Breast epithelium (tissue), 4 donors: Measurements from ENCODE around the gene ACTRT2. TPM values are rescaled to one million over a fixed set of nuclear protein-coding genes. Genes with fewer than 3 reads are reported as not detected.

Source experiments
- DNase-seq, 2 donors: peaks; one replicate each; pipeline ENCODE4 v3.0.0-alpha.2; 2019; ENCODE audit warnings: low spot score in 2 of 2
- H3K27ac ChIP-seq, 2 donors: fragments of 200-600 bp; sonication (generic) in 1 of 2; one replicate each; pipeline ENCODE4 v1.5.1; 2016 to 2019; ENCODE audit warnings: mild to moderate bottlenecking in 1 of 2
- H3K27me3 ChIP-seq, 2 donors: fragments of 200-600 bp; sonication (generic) in 1 of 2; one replicate each; pipeline versions ENCODE4 v1.5.1 to v1.6.0; 2017 to 2019; ENCODE audit warnings: control low read depth in 1 of 2, mild to moderate bottlenecking in 1 of 2
- H3K36me3 ChIP-seq: fragments of 200-600 bp; one replicate; pipeline ENCODE4 v1.5.1; 2019
- H3K4me1 ChIP-seq, 2 donors: fragments of 200-600 bp; sonication (generic); one replicate each; pipeline ENCODE4 v1.5.1; 2016 to 2019; ENCODE audit warnings: control low read depth in 1 of 2
- H3K4me3 ChIP-seq, 3 donors: fragments of 200-600 bp; sonication (generic); 1 replicate in 2 of 3; 2 replicates in 1 of 3; pipeline ENCODE4 v1.5.1; 2016 to 2019; ENCODE audit warnings: mild to moderate bottlenecking in 3 of 3, moderate library complexity in 2 of 3
- H3K9me3 ChIP-seq, 2 donors: fragments of 200-600 bp; sonication (generic) in 1 of 2; one replicate each; pipeline ENCODE4 v1.5.1; 2016 to 2019; ENCODE audit warnings: control low read depth in 1 of 2
- CTCF ChIP-seq, 3 donors: fragments of 450-650 bp; IDR thresholded peaks; one replicate each; pipeline ENCODE4 v1.5.1; 2016 to 2017; ENCODE audit warnings: antibody characterized with exemption in 3 of 3, mild to moderate bottlenecking in 3 of 3, moderate library complexity in 3 of 3
- POLR2A ChIP-seq: fragments of 450-650 bp; IDR thresholded peaks from one replicate; pipeline ENCODE4 v1.6.1; 2016; ENCODE audit warnings: antibody characterized with exemption, mild to moderate bottlenecking, moderate library complexity
- POLR2AphosphoS5 ChIP-seq, 3 donors: sonication (generic); formaldehyde crosslinking; IDR thresholded peaks; one replicate each; pipeline ENCODE4 v1.6.1; 2017; ENCODE audit warnings: antibody characterized with exemption in 3 of 3
- intact Hi-C: fragments of 100-400 bp; cut with DNase I; formaldehyde crosslinking; loops from one replicate; pipeline ENCODE4 v1.15.1; 2023; ENCODE audit warnings: low total_unique reads
- total RNA-seq, 3 donors: library from RNA; depleted of rRNA; stranded (reverse); fragments of >200 nt; gene quantifications; one replicate each; pipeline ENCODE4 v1.1.0, GENCODE V29; 2016

ACTRT2 gene
- total RNA-seq, 3 donors from 2014 or later = not detected

- Histone ChIP-seq H3K27ac (no peak overlapping the region), H3K27me3 (peaks cover 0 to 62% of the 10 kb centered on the region in 2 donors), H3K4me3 (no peak overlapping the region), H3K9me3 (no peaks in the 10 kb centered on the region), H3K36me3 (no peaks in the 10 kb centered on the region), H3K4me1 (no peaks in the 10 kb centered on the region)
- DNase-seq = peak in 1 of 2 donors; percentile 37
- intact Hi-C loops = no loop called here
- TF ChIP-seq POLR2A (no peak), POLR2AphosphoS5 (IDR thresholded peaks at IDR 0.05) (no peak), CTCF (IDR thresholded peaks at IDR 0.05) (no peak)
Measured at GRCh38 chr1:3038113-3038551, 16.9 kb downstream of the ACTRT2 start.

GRCh38 chr1:3038571-3039181 lies 17.4 kb downstream of the ACTRT2 start:
- H3K9me3 ChIP-seq = no peaks in the 10 kb centered on the region
- TF ChIP-seq POLR2A (no peak), POLR2AphosphoS5 (IDR thresholded peaks at IDR 0.05) (no peak)
- H3K36me3 ChIP-seq = no peaks in the 10 kb centered on the region
- intact Hi-C loops = no loop called here
- peak in 1 of 2 donors; percentile 35 for DNase-seq
- no peak overlapping the region for H3K27ac ChIP-seq
- no peaks in the 10 kb centered on the region for H3K4me1 ChIP-seq
- H3K4me3 ChIP-seq = no peak overlapping the region
- H3K27me3 ChIP-seq = peaks cover 0 to 62% of the 10 kb centered on the region in 2 donors

- H3K27me3 ChIP-seq = peaks cover 0 to 63% of the 10 kb centered on the region in 2 donors
- no peak overlapping the region for H3K4me3 ChIP-seq
- TF ChIP-seq POLR2AphosphoS5 (IDR thresholded peaks at IDR 0.05) (no peak), POLR2A (no peak), CTCF (IDR thresholded peaks at IDR 0.05) (no peak)
Measured at GRCh38 chr1:3040004-3040403, 18.7 kb downstream of the ACTRT2 start.

GRCh38 chr1:3042481-3042880 lies 21.2 kb downstream of the ACTRT2 start:
- H3K27ac ChIP-seq = no peak overlapping the region
- H3K9me3 ChIP-seq = no peaks in the 10 kb centered on the region
- no peaks in the 10 kb centered on the region for H3K36me3 ChIP-seq
- no peak overlapping the region for H3K4me3 ChIP-seq
- intact Hi-C loops = no loop called here
- no peak for DNase-seq
- no peak for TF ChIP-seq CTCF (IDR thresholded peaks at IDR 0.05)
- no peak for TF ChIP-seq POLR2AphosphoS5 (IDR thresholded peaks at IDR 0.05)
- no peak for TF ChIP-seq POLR2A
- H3K4me1 ChIP-seq = no peaks in the 10 kb centered on the region
- peaks cover 0 to 52% of the 10 kb centered on the region in 2 donors for H3K27me3 ChIP-seq

More at GRCh38 chr1:3040004-3040403, 18.7 kb downstream of the ACTRT2 start:
- no peaks in the 10 kb centered on the region for H3K4me1 ChIP-seq
- peak in 1 of 2 donors; percentile 31 for DNase-seq
- no peaks in the 10 kb centered on the region for H3K9me3 ChIP-seq
- no peak overlapping the region for H3K27ac ChIP-seq
- intact Hi-C loops = no loop called here
- no peaks in the 10 kb centered on the region for H3K36me3 ChIP-seq

GRCh38 chr1:3049164-3049563 lies 27.9 kb downstream of the ACTRT2 start:
- DNase-seq = no peak
- intact Hi-C loops = no loop called here
- H3K27ac ChIP-seq = no peak overlapping the region
- H3K36me3 ChIP-seq = no peaks in the 10 kb centered on the region
- H3K9me3 ChIP-seq = no peaks in the 10 kb centered on the region
- no peaks in the 10 kb centered on the region for H3K4me1 ChIP-seq
- TF ChIP-seq POLR2A (no peak), POLR2AphosphoS5 (IDR thresholded peaks at IDR 0.05) (no peak), CTCF (IDR thresholded peaks at IDR 0.05) (no peak)
- H3K4me3 ChIP-seq = no peak overlapping the region
- H3K27me3 ChIP-seq = peaks cover 0 to 50% of the 10 kb centered on the region in 2 donors
